ENCODE measurements around the gene CBLC. TPM values are rescaled to one million over a fixed set of nuclear protein-coding genes. Genes with fewer than 3 reads are reported as not detected.

Gene CBLC
- total RNA-seq, 1 experiment from 2014 or later: 53.6 TPM

GRCh38 chr19:44734357-44734756, 43.3 kb upstream of the CBLC start:
- no peak for TF ChIP-seq EZH2 (IDR thresholded peaks at IDR 0.05; ENCODE audit: low read depth)
- H3K9me3 ChIP-seq (ENCODE audit: insufficient read depth, low read depth): no peaks in the 10 kb centered on the region
- intact Hi-C loops (cut with micrococcal nuclease; ENCODE audit: unreplicated experiment): no loop called here
- peak overlapping the region; percentile 41 for H3K4me2 ChIP-seq
- ChIA-PET POLR2A (ENCODE audit: unreplicated experiment) (no interaction called here), CTCF (no interaction called here)
- no peaks in the 10 kb centered on the region for H3K36me3 ChIP-seq (ENCODE audit: low read depth)
- no peaks in the 10 kb centered on the region for H4K20me1 ChIP-seq (ENCODE audit: insufficient read depth)
- no peak overlapping the region for H2AFZ ChIP-seq
- H3K4me1 ChIP-seq (replicated peaks; ENCODE audit: insufficient read depth): peaks cover 36% of the 10 kb centered on the region
- H3F3A ChIP-seq (ENCODE audit: insufficient read depth, low read depth): peaks cover 29% of the 10 kb centered on the region
- DNase-seq: no peak
- H3K9me2 ChIP-seq (ENCODE audit: insufficient read depth): no peaks in the 10 kb centered on the region
- no peaks in the 10 kb centered on the region for H3K79me2 ChIP-seq (ENCODE audit: low read depth)
- no TSS peak for BruUV-seq (replicated peaks)
- H3K27me3 ChIP-seq (ENCODE audit: insufficient read depth, low read depth): no peaks in the 10 kb centered on the region
- peak overlapping the region; percentile 63 for H3K27ac ChIP-seq
- H3K4me3 ChIP-seq: no peak overlapping the region

GRCh38 chr19:44735011-44735410, 42.7 kb upstream of the CBLC start:
- Histone ChIP-seq H3K36me3 (ENCODE audit: low read depth) (no peaks in the 10 kb centered on the region), H3F3A (ENCODE audit: insufficient read depth, low read depth) (peaks cover 31% of the 10 kb centered on the region), H3K4me3 (no peak overlapping the region), H3K9me3 (ENCODE audit: insufficient read depth, low read depth) (no peaks in the 10 kb centered on the region), H3K79me2 (ENCODE audit: low read depth) (no peaks in the 10 kb centered on the region), H3K27me3 (ENCODE audit: insufficient read depth, low read depth) (no peaks in the 10 kb centered on the region), H4K20me1 (ENCODE audit: insufficient read depth) (no peaks in the 10 kb centered on the region), H3K9me2 (ENCODE audit: insufficient read depth) (no peaks in the 10 kb centered on the region), H3K4me2 (peak overlapping the region; percentile 41), H3K4me1 (replicated peaks; ENCODE audit: insufficient read depth) (peaks cover 39% of the 10 kb centered on the region), H2AFZ (no peak overlapping the region), H3K27ac (peak overlapping the region; percentile 63)
- POLR2A ChIA-PET (ENCODE audit: unreplicated experiment): no interaction called here
- peak in 1 of 2 experiments; percentile 96 for DNase-seq
- intact Hi-C loops (cut with micrococcal nuclease; ENCODE audit: unreplicated experiment): no loop called here
- TF ChIP-seq, protein P1, sequence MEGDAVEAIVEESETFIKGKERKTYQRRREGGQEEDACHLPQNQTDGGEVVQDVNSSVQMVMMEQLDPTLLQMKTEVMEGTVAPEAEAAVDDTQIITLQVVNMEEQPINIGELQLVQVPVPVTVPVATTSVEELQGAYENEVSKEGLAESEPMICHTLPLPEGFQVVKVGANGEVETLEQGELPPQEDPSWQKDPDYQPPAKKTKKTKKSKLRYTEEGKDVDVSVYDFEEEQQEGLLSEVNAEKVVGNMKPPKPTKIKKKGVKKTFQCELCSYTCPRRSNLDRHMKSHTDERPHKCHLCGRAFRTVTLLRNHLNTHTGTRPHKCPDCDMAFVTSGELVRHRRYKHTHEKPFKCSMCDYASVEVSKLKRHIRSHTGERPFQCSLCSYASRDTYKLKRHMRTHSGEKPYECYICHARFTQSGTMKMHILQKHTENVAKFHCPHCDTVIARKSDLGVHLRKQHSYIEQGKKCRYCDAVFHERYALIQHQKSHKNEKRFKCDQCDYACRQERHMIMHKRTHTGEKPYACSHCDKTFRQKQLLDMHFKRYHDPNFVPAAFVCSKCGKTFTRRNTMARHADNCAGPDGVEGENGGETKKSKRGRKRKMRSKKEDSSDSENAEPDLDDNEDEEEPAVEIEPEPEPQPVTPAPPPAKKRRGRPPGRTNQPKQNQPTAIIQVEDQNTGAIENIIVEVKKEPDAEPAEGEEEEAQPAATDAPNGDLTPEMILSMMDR (conservative IDR thresholded peaks at IDR 0.05): no peak
- no peak for TF ChIP-seq EZH2 (IDR thresholded peaks at IDR 0.05; ENCODE audit: low read depth)
- CTCF ChIA-PET: no interaction called here
- no TSS peak for BruUV-seq (replicated peaks)

GRCh38 chr19:44737238-44738071, 40.2 kb upstream of the CBLC start:
- Histone ChIP-seq H3K9me2 (ENCODE audit: insufficient read depth) (no peaks in the 10 kb centered on the region), H3K9me3 (ENCODE audit: insufficient read depth, low read depth) (no peaks in the 10 kb centered on the region), H2AFZ (no peak overlapping the region), H3F3A (ENCODE audit: insufficient read depth, low read depth) (peaks cover 47% of the 10 kb centered on the region), H4K20me1 (ENCODE audit: insufficient read depth) (no peaks in the 10 kb centered on the region), H3K4me3 (no peak overlapping the region), H3K36me3 (ENCODE audit: low read depth) (no peaks in the 10 kb centered on the region), H3K4me2 (no peak overlapping the region), H3K4me1 (replicated peaks; ENCODE audit: insufficient read depth) (peaks cover 61% of the 10 kb centered on the region), H3K27me3 (ENCODE audit: insufficient read depth, low read depth) (no peaks in the 10 kb centered on the region), H3K27ac (no peak overlapping the region), H3K79me2 (ENCODE audit: low read depth) (no peaks in the 10 kb centered on the region)
- BruUV-seq (replicated peaks): no TSS peak
- DNase-seq: no peak
- intact Hi-C loops (cut with micrococcal nuclease; ENCODE audit: unreplicated experiment): loop anchor here (2.0 kb wide), 1 partner anchor 13 kb away; no protein-coding TSS in a partner anchor
- CTCF ChIA-PET: interaction anchor here (0.6 to 1.7 kb wide), 3 partner anchors 14 to 1016 kb away, joined by 3 to 9 read pairs (median 8); no protein-coding TSS in a partner anchor
- POLR2A ChIA-PET (ENCODE audit: unreplicated experiment): no interaction called here
- TF ChIP-seq, protein P1 (conservative IDR thresholded peaks at IDR 0.05): no peak
- no peak for TF ChIP-seq EZH2 (IDR thresholded peaks at IDR 0.05; ENCODE audit: low read depth)

Data from PC-9 (cell line).